Peyer's patch (tissue), 4 donors: ENCODE results near the gene SLC39A3. TPM values are rescaled to one million over a fixed set of nuclear protein-coding genes. Genes with fewer than 3 reads are reported as not detected.
A peak's percentile ranks its signal among the peaks of the same experiment; 100 is the strongest.

Experiments
- DNase-seq, 3 donors: peaks; one replicate each; pipeline ENCODE4 v3.0.0-alpha.2; 2017 to 2019
- H3K27ac ChIP-seq, 4 donors: fragments of 200-600 bp; sonication (generic); one replicate each; pipeline ENCODE4 v1.5.1; 2016 to 2019
- H3K27me3 ChIP-seq, 2 donors: fragments of 200-600 bp; sonication (generic); one replicate each; pipeline ENCODE4 v1.5.1; 2019
- H3K36me3 ChIP-seq, 3 donors: fragments of 200-600 bp; sonication (generic); one replicate each; pipeline ENCODE4 v1.5.1; 2016 to 2019
- H3K4me1 ChIP-seq, 4 donors: fragments of 200-600 bp; sonication (generic); one replicate each; pipeline ENCODE4 v1.5.1; 2016 to 2019
- H3K4me3 ChIP-seq, 4 donors: fragments of 200-600 bp; sonication (generic); 1 replicate in 3 of 4; 2 replicates in 1 of 4; pipeline ENCODE4 v1.5.1; 2016 to 2019; ENCODE audit warnings: mild to moderate bottlenecking in 1 of 4
- H3K9me3 ChIP-seq, 4 donors: fragments of 200-600 bp; sonication (generic); one replicate each; pipeline ENCODE4 v1.5.1; 2016 to 2019; ENCODE audit warnings: mild to moderate bottlenecking in 1 of 4
- POLR2A ChIP-seq, 2 donors: fragments of 450-650 bp; IDR thresholded peaks; one replicate each; pipeline ENCODE4 v1.5.1; 2017; ENCODE audit warnings: antibody characterized with exemption in 2 of 2, mild to moderate bottlenecking in 2 of 2, moderate library complexity in 2 of 2
- total RNA-seq, 4 donors: library from RNA; depleted of rRNA; stranded (reverse); fragments of >200 nt; gene quantifications; one replicate each; pipeline ENCODE4 v1.1.0, GENCODE V29; 2016
- TF ChIP-seq, protein P1 (sequence below), 6 experiments: fragments of 450-650 bp in 4 of 6; fragments of 200-600 bp in 2 of 6; sonication (generic) in 1 of 6; IDR thresholded peaks; one replicate each; pipeline ENCODE4 v1.5.1; 2017 to 2019; ENCODE audit warnings: antibody characterized with exemption in 6 of 6, mild to moderate bottlenecking in 3 of 6, moderate library complexity in 1 of 6

The SLC39A3 gene
- total RNA-seq, 4 donors from 2014 or later = 22.1 to 29.7 (median 26.0) TPM

GRCh38 chr19:2727640-2727944, 12.2 kb downstream of the SLC39A3 start:
- H3K4me1 ChIP-seq = peaks cover 0 to 9% (median 4%) of the 10 kb centered on the region in 4 donors

GRCh38 chr19:2726904-2727639, 12.7 kb downstream of the SLC39A3 start:
- Histone ChIP-seq H3K36me3 (peaks cover 0 to 2% (median 0%) of the 10 kb centered on the region in 3 donors), H3K27me3 (no peaks in the 10 kb centered on the region), H3K4me3 (no peak overlapping the region), H3K27ac (peak overlapping the region in 1 of 4 donors; percentile 55), H3K4me1 (peaks cover 0 to 9% (median 4%) of the 10 kb centered on the region in 4 donors), H3K9me3 (no peaks in the 10 kb centered on the region)
- no peak for TF ChIP-seq POLR2A (IDR thresholded peaks at IDR 0.05)
- TF ChIP-seq, protein P1, sequence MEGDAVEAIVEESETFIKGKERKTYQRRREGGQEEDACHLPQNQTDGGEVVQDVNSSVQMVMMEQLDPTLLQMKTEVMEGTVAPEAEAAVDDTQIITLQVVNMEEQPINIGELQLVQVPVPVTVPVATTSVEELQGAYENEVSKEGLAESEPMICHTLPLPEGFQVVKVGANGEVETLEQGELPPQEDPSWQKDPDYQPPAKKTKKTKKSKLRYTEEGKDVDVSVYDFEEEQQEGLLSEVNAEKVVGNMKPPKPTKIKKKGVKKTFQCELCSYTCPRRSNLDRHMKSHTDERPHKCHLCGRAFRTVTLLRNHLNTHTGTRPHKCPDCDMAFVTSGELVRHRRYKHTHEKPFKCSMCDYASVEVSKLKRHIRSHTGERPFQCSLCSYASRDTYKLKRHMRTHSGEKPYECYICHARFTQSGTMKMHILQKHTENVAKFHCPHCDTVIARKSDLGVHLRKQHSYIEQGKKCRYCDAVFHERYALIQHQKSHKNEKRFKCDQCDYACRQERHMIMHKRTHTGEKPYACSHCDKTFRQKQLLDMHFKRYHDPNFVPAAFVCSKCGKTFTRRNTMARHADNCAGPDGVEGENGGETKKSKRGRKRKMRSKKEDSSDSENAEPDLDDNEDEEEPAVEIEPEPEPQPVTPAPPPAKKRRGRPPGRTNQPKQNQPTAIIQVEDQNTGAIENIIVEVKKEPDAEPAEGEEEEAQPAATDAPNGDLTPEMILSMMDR (IDR thresholded peaks at IDR 0.05) = no peak
- DNase-seq = peak in 1 of 3 donors; percentile 45

More at GRCh38 chr19:2727640-2727944, 12.2 kb downstream of the SLC39A3 start:
- no peaks in the 10 kb centered on the region for H3K27me3 ChIP-seq
- H3K27ac ChIP-seq = no peak overlapping the region
- H3K9me3 ChIP-seq = no peaks in the 10 kb centered on the region
- no peak for TF ChIP-seq POLR2A (IDR thresholded peaks at IDR 0.05)
- TF ChIP-seq, protein P1 (IDR thresholded peaks at IDR 0.05) = no peak
- no peak overlapping the region for H3K4me3 ChIP-seq
- no peak for DNase-seq
- peaks cover 0 to 7% (median 0%) of the 10 kb centered on the region in 3 donors for H3K36me3 ChIP-seq

- Histone ChIP-seq H3K36me3 (no peaks in the 10 kb centered on the region), H3K9me3 (no peaks in the 10 kb centered on the region), H3K4me1 (peaks cover 0 to 13% (median 4%) of the 10 kb centered on the region in 4 donors), H3K27ac (peak overlapping the region in 1 of 4 donors; percentile 55), H3K4me3 (no peak overlapping the region), H3K27me3 (no peaks in the 10 kb centered on the region)
- DNase-seq = no peak
- TF ChIP-seq POLR2A (IDR thresholded peaks at IDR 0.05) = no peak
- TF ChIP-seq, protein P1 (IDR thresholded peaks at IDR 0.05) = no peak
Measured at GRCh38 chr19:2726160-2726855, 13.5 kb downstream of the SLC39A3 start.

- H3K27me3 ChIP-seq = peaks cover 0 to 13% of the 10 kb centered on the region in 2 donors
- H3K9me3 ChIP-seq = no peaks in the 10 kb centered on the region
- peaks cover 0 to 28% (median 14%) of the 10 kb centered on the region in 4 donors for H3K4me1 ChIP-seq
- TF ChIP-seq POLR2A (IDR thresholded peaks at IDR 0.05) = no peak
- TF ChIP-seq, protein P1 (IDR thresholded peaks at IDR 0.05) = no peak
- no peak overlapping the region for H3K4me3 ChIP-seq
- H3K27ac ChIP-seq = no peak overlapping the region
- DNase-seq = no peak
- H3K36me3 ChIP-seq = no peaks in the 10 kb centered on the region
Measured at GRCh38 chr19:2724148-2724557, 15.7 kb downstream of the SLC39A3 start.

- no peak for TF ChIP-seq POLR2A (IDR thresholded peaks at IDR 0.05)
- TF ChIP-seq, protein P1 (IDR thresholded peaks at IDR 0.05) = no peak
- DNase-seq = no peak
- Histone ChIP-seq H3K4me1 (peaks cover 0 to 28% (median 14%) of the 10 kb centered on the region in 4 donors), H3K27ac (no peak overlapping the region), H3K36me3 (no peaks in the 10 kb centered on the region), H3K9me3 (no peaks in the 10 kb centered on the region), H3K27me3 (peaks cover 0 to 13% of the 10 kb centered on the region in 2 donors), H3K4me3 (no peak overlapping the region)
Measured at GRCh38 chr19:2723747-2724146, 16.1 kb downstream of the SLC39A3 start.
